ENCODE results near the gene FBXO17. TPM values are rescaled to one million over a fixed set of nuclear protein-coding genes. Genes with fewer than 3 reads are reported as not detected.
"Not testable (repeated sequence)": the region's sequence is repeated elsewhere in the genome, so short reads cannot be mapped to it uniquely, and the experiment has no call there.

The FBXO17 gene
- total RNA-seq, 3 donors from 2014 or later (not counting 1 experiment from before 2014, with no cell fraction given), result not detected

DNA sequence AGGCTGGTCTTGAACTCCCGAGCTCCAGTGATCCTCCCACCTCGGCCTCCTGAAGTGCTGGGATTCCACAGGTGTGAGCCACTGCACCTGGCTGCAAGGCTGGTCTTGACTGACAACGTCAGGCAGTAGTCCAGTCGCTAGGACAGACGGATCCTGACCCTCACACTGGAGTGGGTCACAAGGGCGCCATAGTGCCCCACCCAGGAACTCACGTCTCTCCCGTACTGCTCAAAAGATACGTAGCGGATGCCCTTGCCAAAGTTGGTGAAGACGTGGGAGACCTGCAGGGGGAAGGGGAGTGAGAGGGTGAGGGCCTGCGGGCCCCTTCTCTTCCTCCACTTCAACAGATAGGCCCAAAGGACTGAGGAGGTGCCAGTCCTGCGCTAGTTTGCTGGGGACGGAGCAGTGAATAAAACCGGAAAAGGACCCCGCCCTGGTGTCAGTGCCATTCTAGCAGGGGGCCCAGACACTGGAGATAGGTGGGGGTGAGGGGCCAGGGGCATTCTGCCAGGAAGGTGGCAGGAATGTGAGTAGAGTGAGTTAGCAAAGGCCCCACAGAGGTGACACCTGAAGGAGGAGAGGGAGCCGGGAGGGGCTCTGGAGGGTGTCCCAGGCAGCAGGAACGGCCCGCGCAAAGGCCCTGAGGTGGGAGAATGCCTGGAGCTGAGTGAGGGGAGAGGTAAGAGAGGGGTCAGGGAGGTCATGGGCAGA lies 32.9 kb downstream of the FBXO17 start:
- ATAC-seq, result no peak
- H3K4me3 ChIP-seq (ENCODE audit: low read length), result no peak overlapping the region
- Mint-ChIP-seq H3K27me3 (ENCODE audit: low read depth in 2 of 2) (peaks cover 15 to 22% of the 10 kb centered on the region in 2 donors), H3K4me3 (no peak overlapping the region), H3K4me1 (no peaks in the 10 kb centered on the region), H3K27ac (no peak overlapping the region), H3K9me3 (no peaks in the 10 kb centered on the region), H3K36me3 (no peaks in the 10 kb centered on the region)
- no peaks in the 10 kb centered on the region for H3K36me3 ChIP-seq (ENCODE audit: control insufficient read depth, insufficient read depth, low read length)
- intact Hi-C loops (cut with micrococcal nuclease), result no loop called here
- H3K9me3 ChIP-seq (ENCODE audit: control insufficient read depth, insufficient read depth, low read length), result no peaks in the 10 kb centered on the region
- no peak for DNase-seq
- no peak overlapping the region for H3K27ac ChIP-seq (ENCODE audit: low read length)
- no peaks in the 10 kb centered on the region for H3K4me1 ChIP-seq (ENCODE audit: control insufficient read depth, insufficient read depth, low read length)
- no peak for TF ChIP-seq CTCF (IDR thresholded peaks at IDR 0.05)
- no peaks in the 10 kb centered on the region for H3K27me3 ChIP-seq (ENCODE audit: control insufficient read depth, insufficient read depth, low read length)
- 93% methylated on average over 19 of the region's 20 CpGs for WGBS (ENCODE audit: insufficient coverage)

GRCh38 chr19:38941979-38942378 lies 33.6 kb downstream of the FBXO17 start:
- H3K27me3 Mint-ChIP-seq (ENCODE audit: low read depth in 2 of 2), result peaks cover 15 to 22% of the 10 kb centered on the region in 2 donors
- Histone ChIP-seq H3K27me3 (ENCODE audit: control insufficient read depth, insufficient read depth, low read length) (no peaks in the 10 kb centered on the region), H3K36me3 (ENCODE audit: control insufficient read depth, insufficient read depth, low read length) (no peaks in the 10 kb centered on the region), H3K4me1 (ENCODE audit: control insufficient read depth, insufficient read depth, low read length) (no peaks in the 10 kb centered on the region), H3K27ac (ENCODE audit: low read length) (no peak overlapping the region), H3K9me3 (ENCODE audit: control insufficient read depth, insufficient read depth, low read length) (no peaks in the 10 kb centered on the region), H3K4me3 (ENCODE audit: low read length) (no peak overlapping the region)
- H3K36me3 Mint-ChIP-seq, result no peaks in the 10 kb centered on the region
- 88% methylated on average over 2 of the region's 2 CpGs for WGBS (ENCODE audit: insufficient coverage)
- H3K4me1 Mint-ChIP-seq, result no peaks in the 10 kb centered on the region
- no peak overlapping the region for H3K27ac Mint-ChIP-seq
- ATAC-seq (no peak), DNase-seq (no peak)
- H3K9me3 Mint-ChIP-seq, result no peaks in the 10 kb centered on the region
- H3K4me3 Mint-ChIP-seq, result no peak overlapping the region
- no peak for TF ChIP-seq CTCF (IDR thresholded peaks at IDR 0.05)
- intact Hi-C loops (cut with micrococcal nuclease), result no loop called here

DNA sequence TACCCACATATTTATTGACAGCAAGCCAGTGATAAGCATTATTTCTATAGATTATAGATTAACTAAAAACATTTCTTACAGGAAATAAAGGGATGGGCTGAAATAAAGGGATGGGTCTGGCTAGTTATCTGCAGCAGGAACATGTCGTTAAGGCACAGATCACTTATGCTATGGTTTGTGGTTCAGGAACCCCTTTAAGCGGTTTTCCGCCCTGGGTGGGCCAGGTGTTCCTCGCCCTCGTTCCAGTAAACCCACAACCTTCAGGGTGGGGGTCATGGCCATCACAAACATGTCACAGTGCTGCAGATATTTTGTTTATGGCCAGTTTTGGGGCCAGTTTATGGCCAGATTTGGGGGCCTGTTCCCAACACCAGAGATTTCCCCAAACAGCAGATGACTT lies 34.1 kb downstream of the FBXO17 start:
- H3K36me3 ChIP-seq (ENCODE audit: control insufficient read depth, insufficient read depth, low read length); intact Hi-C loops (cut with micrococcal nuclease); ATAC-seq; H3K27me3 ChIP-seq (ENCODE audit: control insufficient read depth, insufficient read depth, low read length); H3K4me3 Mint-ChIP-seq; H3K27ac Mint-ChIP-seq; H3K27ac ChIP-seq (ENCODE audit: low read length); H3K4me1 ChIP-seq (ENCODE audit: control insufficient read depth, insufficient read depth, low read length); H3K9me3 ChIP-seq (ENCODE audit: control insufficient read depth, insufficient read depth, low read length); H3K4me1 Mint-ChIP-seq; H3K4me3 ChIP-seq (ENCODE audit: low read length); H3K36me3 Mint-ChIP-seq; H3K9me3 Mint-ChIP-seq; DNase-seq: not testable (repeated sequence)
- 56% methylated on average over 4 of the region's 5 CpGs for WGBS (ENCODE audit: insufficient coverage)
- peaks cover 15 to 22% of the 10 kb centered on the region in 2 donors for H3K27me3 Mint-ChIP-seq (ENCODE audit: low read depth in 2 of 2)

- Mint-ChIP-seq H3K4me1 (no peaks in the 10 kb centered on the region), H3K9me3 (no peaks in the 10 kb centered on the region), H3K36me3 (no peaks in the 10 kb centered on the region), H3K27ac (no peak overlapping the region), H3K4me3 (no peak overlapping the region), H3K27me3 (ENCODE audit: low read depth in 2 of 2) (peaks cover 15 to 22% of the 10 kb centered on the region in 2 donors)
- no peaks in the 10 kb centered on the region for H3K36me3 ChIP-seq (ENCODE audit: control insufficient read depth, insufficient read depth, low read length)
- 34% methylated on average over 5 of the region's 5 CpGs for WGBS (ENCODE audit: insufficient coverage)
- DNase-seq (no peak), ATAC-seq (no peak)
- H3K4me1 ChIP-seq (ENCODE audit: control insufficient read depth, insufficient read depth, low read length), result no peaks in the 10 kb centered on the region
- no peak overlapping the region for H3K27ac ChIP-seq (ENCODE audit: low read length)
- H3K4me3 ChIP-seq (ENCODE audit: low read length), result no peak overlapping the region
- intact Hi-C loops (cut with micrococcal nuclease), result loop anchor here (10.0 kb wide), 1 partner anchor 175 kb away; no protein-coding TSS in a partner anchor
- no peaks in the 10 kb centered on the region for H3K9me3 ChIP-seq (ENCODE audit: control insufficient read depth, insufficient read depth, low read length)
- TF ChIP-seq CTCF (IDR thresholded peaks at IDR 0.05), result no peak
- no peaks in the 10 kb centered on the region for H3K27me3 ChIP-seq (ENCODE audit: control insufficient read depth, insufficient read depth, low read length)
These were observed 35.6 kb downstream of the FBXO17 start for GRCh38 chr19:38939957-38940356.

Data from natural killer cell (primary cell).